ENCODE measurements around the gene NBEA.

DNA sequence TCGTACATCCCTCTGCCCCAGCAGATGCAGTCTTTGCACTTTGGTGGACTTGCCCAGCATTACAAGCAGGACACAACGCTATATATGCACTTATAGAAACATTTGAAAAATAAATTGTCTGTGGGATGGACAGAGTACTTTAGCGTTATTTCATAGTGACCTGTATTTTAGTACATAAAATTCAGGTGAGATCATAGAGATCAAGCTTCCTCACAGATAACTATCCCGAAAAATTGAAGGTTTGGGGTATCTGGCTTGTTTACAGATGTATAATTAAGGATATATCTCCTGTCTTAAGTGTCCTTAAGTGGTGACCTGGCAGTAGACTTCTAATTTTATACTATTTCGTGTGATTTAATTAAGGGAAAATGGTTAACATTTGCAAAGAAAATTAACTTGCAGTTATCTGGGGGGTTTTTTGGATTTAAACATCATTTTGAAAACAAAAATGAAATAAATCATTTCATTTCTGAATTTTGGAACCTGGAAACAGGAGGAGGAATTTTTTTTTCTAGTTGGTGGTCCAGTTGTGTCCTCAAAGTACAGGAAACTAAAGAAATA is 535.4 kb downstream of the NBEA start:
- TF ChIP-seq, protein P1, sequence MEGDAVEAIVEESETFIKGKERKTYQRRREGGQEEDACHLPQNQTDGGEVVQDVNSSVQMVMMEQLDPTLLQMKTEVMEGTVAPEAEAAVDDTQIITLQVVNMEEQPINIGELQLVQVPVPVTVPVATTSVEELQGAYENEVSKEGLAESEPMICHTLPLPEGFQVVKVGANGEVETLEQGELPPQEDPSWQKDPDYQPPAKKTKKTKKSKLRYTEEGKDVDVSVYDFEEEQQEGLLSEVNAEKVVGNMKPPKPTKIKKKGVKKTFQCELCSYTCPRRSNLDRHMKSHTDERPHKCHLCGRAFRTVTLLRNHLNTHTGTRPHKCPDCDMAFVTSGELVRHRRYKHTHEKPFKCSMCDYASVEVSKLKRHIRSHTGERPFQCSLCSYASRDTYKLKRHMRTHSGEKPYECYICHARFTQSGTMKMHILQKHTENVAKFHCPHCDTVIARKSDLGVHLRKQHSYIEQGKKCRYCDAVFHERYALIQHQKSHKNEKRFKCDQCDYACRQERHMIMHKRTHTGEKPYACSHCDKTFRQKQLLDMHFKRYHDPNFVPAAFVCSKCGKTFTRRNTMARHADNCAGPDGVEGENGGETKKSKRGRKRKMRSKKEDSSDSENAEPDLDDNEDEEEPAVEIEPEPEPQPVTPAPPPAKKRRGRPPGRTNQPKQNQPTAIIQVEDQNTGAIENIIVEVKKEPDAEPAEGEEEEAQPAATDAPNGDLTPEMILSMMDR (IDR thresholded peaks at IDR 0.05), result no peak
- TF ChIP-seq POLR2A (IDR thresholded peaks at IDR 0.05), result no peak

Data from thyroid gland (tissue), 4 donors.